ENCODE measurements around the gene RAB9B.
A peak's percentile ranks its signal among the peaks of the same experiment; 100 is the strongest.
"Not testable (repeated sequence)": the region's sequence is repeated elsewhere in the genome, so short reads cannot be mapped to it uniquely, and the experiment has no call there.

RAB9B gene

DNA sequence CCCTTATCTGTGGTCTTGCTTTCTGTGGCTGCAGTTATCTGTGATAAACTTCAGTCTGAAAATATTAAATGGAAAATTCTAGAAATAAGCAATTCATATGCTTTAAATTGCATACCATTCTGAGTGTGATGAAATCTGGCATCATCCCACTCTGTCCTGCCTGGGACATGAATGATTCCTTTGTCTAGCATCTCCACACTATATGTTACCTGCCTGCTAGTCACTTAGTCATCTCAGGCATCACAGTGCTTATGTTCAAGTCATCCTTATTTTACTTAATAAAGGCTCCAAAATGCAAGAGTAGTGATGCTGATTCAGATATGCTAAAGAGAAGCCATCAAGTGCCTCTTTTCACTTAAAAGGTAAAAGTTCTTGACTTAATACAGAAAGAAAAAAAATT, 14.3 kb upstream of the RAB9B start:
- no peaks in the 10 kb centered on the region for H3K27me3 ChIP-seq (ENCODE audit: control insufficient read depth, insufficient read depth, low read length, poor library complexity, severe bottlenecking)
- H3K36me3 ChIP-seq (ENCODE audit: control insufficient read depth, insufficient read depth, low read length), result no peaks in the 10 kb centered on the region
- no peaks in the 10 kb centered on the region for H3K9me3 ChIP-seq (ENCODE audit: control insufficient read depth, low read length)
- no peak overlapping the region for H3K4me3 ChIP-seq (ENCODE audit: insufficient read depth, low read depth, low read length)
- no peak overlapping the region for H3K27ac ChIP-seq (ENCODE audit: insufficient read depth, low read depth, low read length, poor library complexity, severe bottlenecking)
- no peaks in the 10 kb centered on the region for H3K4me1 ChIP-seq (ENCODE audit: control insufficient read depth, insufficient read depth, low read length)

DNA sequence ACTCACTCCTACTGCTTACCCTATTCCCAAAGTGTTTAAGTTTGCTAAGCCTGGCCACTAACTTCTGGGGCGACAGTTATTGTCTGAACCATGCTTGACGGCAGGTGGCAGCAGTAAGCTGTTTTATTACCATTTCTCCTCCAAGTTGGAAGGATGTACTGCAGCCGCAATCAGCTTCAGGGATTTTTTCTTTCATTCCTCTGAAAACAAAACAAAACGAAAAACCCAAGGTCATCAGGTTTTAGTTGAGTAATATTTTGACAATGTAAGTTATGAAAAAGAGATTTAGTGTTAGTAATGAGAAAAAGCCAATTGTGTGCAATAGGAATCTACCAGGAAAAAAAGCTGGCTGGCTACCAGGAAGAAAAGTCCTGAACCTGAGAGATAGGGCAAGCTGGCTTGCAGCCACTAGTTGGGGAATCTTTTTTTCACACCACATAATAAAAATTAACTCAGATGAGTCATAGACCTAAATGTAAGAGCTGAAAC, 13.2 kb upstream of the RAB9B start:
- Histone ChIP-seq H3K27ac (ENCODE audit: insufficient read depth, low read depth, low read length, poor library complexity, severe bottlenecking) (no peak overlapping the region), H3K4me1 (ENCODE audit: control insufficient read depth, insufficient read depth, low read length) (no peaks in the 10 kb centered on the region), H3K36me3 (ENCODE audit: control insufficient read depth, insufficient read depth, low read length) (no peaks in the 10 kb centered on the region), H3K27me3 (ENCODE audit: control insufficient read depth, insufficient read depth, low read length, poor library complexity, severe bottlenecking) (no peaks in the 10 kb centered on the region), H3K4me3 (ENCODE audit: insufficient read depth, low read depth, low read length) (no peak overlapping the region), H3K9me3 (ENCODE audit: control insufficient read depth, low read length) (no peaks in the 10 kb centered on the region)
- 0 to 1% methylated on average over 3 of the region's 4 CpGs for WGBS, 2 experiments

DNA sequence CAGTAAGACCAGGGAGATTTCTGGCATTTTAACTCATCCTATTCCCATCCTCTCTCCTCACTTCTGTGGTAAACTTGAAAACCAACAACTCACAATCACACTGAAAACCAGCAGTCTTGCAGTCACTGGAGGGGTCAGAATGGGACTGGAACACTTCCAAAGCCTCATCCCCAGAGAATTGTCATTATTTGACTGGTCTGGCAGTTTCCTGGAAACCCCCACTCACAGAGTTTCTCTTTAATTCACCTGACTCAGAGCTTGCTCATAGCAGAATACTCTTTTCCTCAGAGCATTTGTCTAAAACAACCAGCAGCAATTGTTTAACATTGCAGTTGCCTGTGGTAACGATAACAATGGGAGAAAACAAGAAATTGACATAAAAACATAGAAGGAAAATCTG, 7.3 kb upstream of the RAB9B start:
- WGBS, 2 experiments, result 83 to 86% methylated on average over 1 of the region's 1 CpG
- Histone ChIP-seq H3K4me3 (ENCODE audit: insufficient read depth, low read depth, low read length) (no peak overlapping the region), H3K36me3 (ENCODE audit: control insufficient read depth, insufficient read depth, low read length) (no peaks in the 10 kb centered on the region), H3K27ac (ENCODE audit: insufficient read depth, low read depth, low read length, poor library complexity, severe bottlenecking) (no peak overlapping the region), H3K4me1 (ENCODE audit: control insufficient read depth, insufficient read depth, low read length) (no peaks in the 10 kb centered on the region), H3K9me3 (ENCODE audit: control insufficient read depth, low read length) (no peaks in the 10 kb centered on the region), H3K27me3 (ENCODE audit: control insufficient read depth, insufficient read depth, low read length, poor library complexity, severe bottlenecking) (no peaks in the 10 kb centered on the region)

DNA sequence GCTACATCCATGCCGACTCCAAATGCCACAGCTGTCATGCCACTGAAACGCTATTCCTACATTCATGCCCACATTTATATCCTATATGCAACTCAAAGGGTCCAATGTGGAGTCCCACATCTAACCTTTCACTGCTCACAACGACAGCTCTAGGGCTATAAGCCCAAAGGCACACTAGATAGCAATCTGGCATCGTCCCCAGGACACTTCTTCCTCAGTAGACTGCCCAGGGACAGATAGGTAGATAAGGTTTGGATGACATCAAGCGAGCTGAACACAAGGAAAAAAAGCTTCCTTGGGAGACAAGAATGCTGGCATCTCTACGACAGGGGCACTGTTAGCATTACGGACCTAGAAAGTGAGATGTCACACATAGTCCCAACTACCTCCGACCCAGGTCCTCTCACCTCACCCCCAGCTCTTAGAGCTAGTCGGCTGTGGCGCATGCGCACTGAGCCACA, 685 bp downstream of the RAB9B start:
- no peaks in the 10 kb centered on the region for H3K9me3 ChIP-seq (ENCODE audit: control insufficient read depth, low read length)
- 27 to 28% methylated on average over 11 of the region's 11 CpGs for WGBS, 2 experiments
- H3K36me3 ChIP-seq (ENCODE audit: control insufficient read depth, insufficient read depth, low read length), result no peaks in the 10 kb centered on the region
- H3K27me3 ChIP-seq (ENCODE audit: control insufficient read depth, insufficient read depth, low read length, poor library complexity, severe bottlenecking), result peaks cover 5% of the 10 kb centered on the region
- H3K4me3 ChIP-seq (ENCODE audit: insufficient read depth, low read depth, low read length), result peak overlapping the region; percentile 49
- H3K27ac ChIP-seq (ENCODE audit: insufficient read depth, low read depth, low read length, poor library complexity, severe bottlenecking), result no peak overlapping the region
- no peaks in the 10 kb centered on the region for H3K4me1 ChIP-seq (ENCODE audit: control insufficient read depth, insufficient read depth, low read length)

DNA sequence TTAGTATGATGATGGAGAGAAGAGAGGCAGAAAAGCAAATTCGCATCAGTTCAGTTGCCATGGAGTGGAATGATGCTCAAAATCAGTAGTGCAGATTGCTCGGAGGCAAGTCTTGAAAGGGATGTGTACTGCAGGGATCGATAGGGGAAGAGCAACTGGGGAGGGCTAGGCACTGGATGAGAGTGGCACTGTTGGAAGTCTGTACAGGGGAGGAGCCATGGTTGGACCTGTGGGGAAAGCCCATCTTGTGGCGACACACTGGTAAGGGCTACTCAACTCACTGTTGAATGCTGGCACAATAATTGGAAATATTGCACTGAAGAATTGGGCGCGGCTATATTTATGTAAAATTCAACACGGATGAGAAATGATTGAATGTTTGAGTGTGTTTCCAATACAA, 1.2 kb downstream of the RAB9B start:
- WGBS, 2 experiments, result 86 to 87% methylated on average over 7 of the region's 7 CpGs
- Histone ChIP-seq H3K9me3 (ENCODE audit: control insufficient read depth, low read length) (no peaks in the 10 kb centered on the region), H3K36me3 (ENCODE audit: control insufficient read depth, insufficient read depth, low read length) (no peaks in the 10 kb centered on the region), H3K27me3 (ENCODE audit: control insufficient read depth, insufficient read depth, low read length, poor library complexity, severe bottlenecking) (peaks cover 5% of the 10 kb centered on the region), H3K27ac (ENCODE audit: insufficient read depth, low read depth, low read length, poor library complexity, severe bottlenecking) (no peak overlapping the region), H3K4me1 (ENCODE audit: control insufficient read depth, insufficient read depth, low read length) (no peaks in the 10 kb centered on the region), H3K4me3 (ENCODE audit: insufficient read depth, low read depth, low read length) (no peak overlapping the region)

DNA sequence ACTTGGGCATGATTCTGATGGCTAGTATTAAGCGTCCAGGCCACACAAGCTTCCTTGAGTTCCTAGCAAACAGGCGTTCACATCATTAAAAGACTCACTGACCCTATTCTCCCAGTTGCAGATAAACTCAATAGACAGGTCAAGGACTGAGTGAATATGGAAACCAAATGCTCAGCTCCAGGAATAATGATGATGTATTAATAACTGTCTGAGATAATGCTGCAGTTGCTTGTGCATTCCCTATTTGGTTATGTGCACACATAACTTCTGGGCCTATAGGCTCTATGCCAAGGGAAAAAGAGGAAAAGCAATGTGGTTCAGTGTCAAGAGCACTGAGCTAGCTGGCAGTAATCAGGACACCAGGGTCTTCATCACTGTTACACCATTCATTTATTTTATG, 3.5 kb downstream of the RAB9B start:
- peaks cover 5% of the 10 kb centered on the region for H3K27me3 ChIP-seq (ENCODE audit: control insufficient read depth, insufficient read depth, low read length, poor library complexity, severe bottlenecking)
- no peaks in the 10 kb centered on the region for H3K36me3 ChIP-seq (ENCODE audit: control insufficient read depth, insufficient read depth, low read length)
- no peak overlapping the region for H3K4me3 ChIP-seq (ENCODE audit: insufficient read depth, low read depth, low read length)
- no peak overlapping the region for H3K27ac ChIP-seq (ENCODE audit: insufficient read depth, low read depth, low read length, poor library complexity, severe bottlenecking)
- no peaks in the 10 kb centered on the region for H3K4me1 ChIP-seq (ENCODE audit: control insufficient read depth, insufficient read depth, low read length)
- H3K9me3 ChIP-seq (ENCODE audit: control insufficient read depth, low read length), result no peaks in the 10 kb centered on the region
- 93% methylated on average over 2 of the region's 2 CpGs for WGBS, 2 experiments

DNA sequence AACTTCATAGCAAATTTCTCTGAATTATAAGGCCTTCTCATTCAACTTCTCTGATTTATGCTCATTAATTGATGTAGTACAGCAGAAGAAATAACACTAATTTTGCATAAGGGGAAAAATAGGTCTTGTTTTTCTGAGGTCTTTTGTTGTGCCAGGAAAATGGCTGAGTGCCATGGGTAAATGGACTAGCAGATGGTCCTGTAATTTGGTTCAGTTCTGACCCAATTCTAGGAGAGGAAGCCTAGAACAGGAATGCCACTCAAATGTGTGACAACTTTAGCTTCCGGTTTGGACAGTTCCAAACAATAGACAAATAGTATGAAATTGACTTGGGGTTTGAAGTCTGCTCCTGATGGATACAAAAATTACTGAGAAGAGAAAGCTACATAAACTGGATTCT, 6.2 kb downstream of the RAB9B start:
- Histone ChIP-seq H3K4me1 (ENCODE audit: control insufficient read depth, insufficient read depth, low read length) (no peaks in the 10 kb centered on the region), H3K27ac (ENCODE audit: insufficient read depth, low read depth, low read length, poor library complexity, severe bottlenecking) (no peak overlapping the region), H3K27me3 (ENCODE audit: control insufficient read depth, insufficient read depth, low read length, poor library complexity, severe bottlenecking) (peaks cover 5% of the 10 kb centered on the region), H3K36me3 (ENCODE audit: control insufficient read depth, insufficient read depth, low read length) (no peaks in the 10 kb centered on the region), H3K4me3 (ENCODE audit: insufficient read depth, low read depth, low read length) (no peak overlapping the region), H3K9me3 (ENCODE audit: control insufficient read depth, low read length) (no peaks in the 10 kb centered on the region)
- 90 to 100% methylated on average over 1 of the region's 1 CpG for WGBS, 2 experiments

DNA sequence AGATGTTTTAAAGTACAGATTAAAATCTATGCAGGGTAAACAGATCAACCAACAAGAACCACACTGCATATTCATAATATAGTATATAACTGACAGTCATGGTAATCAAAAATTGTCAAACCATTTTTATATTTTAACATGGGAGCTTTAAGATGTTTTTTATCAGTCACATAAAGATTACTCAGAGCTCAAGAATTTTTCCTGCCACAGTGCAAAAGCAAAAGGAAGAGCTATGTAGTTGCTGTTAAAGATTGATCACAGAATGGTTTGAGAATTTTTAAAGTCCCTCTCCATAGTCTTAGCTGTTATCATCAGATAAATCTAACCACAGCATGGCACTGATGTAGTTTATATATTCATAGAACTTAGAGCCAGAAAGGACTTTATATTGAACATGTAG, 8.5 kb downstream of the RAB9B start:
- Histone ChIP-seq H3K36me3 (ENCODE audit: control insufficient read depth, insufficient read depth, low read length) (no peaks in the 10 kb centered on the region), H3K27me3 (ENCODE audit: control insufficient read depth, insufficient read depth, low read length, poor library complexity, severe bottlenecking) (no peaks in the 10 kb centered on the region), H3K9me3 (ENCODE audit: control insufficient read depth, low read length) (no peaks in the 10 kb centered on the region), H3K4me1 (ENCODE audit: control insufficient read depth, insufficient read depth, low read length) (no peaks in the 10 kb centered on the region), H3K27ac (ENCODE audit: insufficient read depth, low read depth, low read length, poor library complexity, severe bottlenecking) (no peak overlapping the region), H3K4me3 (ENCODE audit: insufficient read depth, low read depth, low read length) (no peak overlapping the region)

DNA sequence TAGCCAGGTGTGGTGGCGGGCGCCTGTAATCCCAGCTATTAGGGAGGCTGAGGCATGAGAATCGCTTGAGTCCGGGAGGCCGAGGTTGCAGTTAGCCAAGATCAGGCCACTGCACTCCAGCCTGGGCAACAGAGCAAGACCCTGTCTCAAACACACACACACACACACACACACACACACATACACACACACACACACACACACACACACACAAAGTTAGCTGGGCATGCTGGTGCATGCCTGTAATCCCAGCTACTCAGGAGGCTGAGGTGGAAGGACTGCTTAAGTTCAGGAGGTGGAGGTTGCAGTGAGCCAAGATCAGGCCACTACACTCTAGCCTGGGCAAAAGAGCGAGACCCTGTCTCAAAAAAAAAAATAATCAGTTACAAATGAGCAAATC, 11.3 kb downstream of the RAB9B start:
- 95 to 98% methylated on average over 5 to 6 of the region's 6 CpGs for WGBS, 2 experiments
- not testable (repeated sequence) for H3K36me3 ChIP-seq (ENCODE audit: control insufficient read depth, insufficient read depth, low read length); H3K4me1 ChIP-seq (ENCODE audit: control insufficient read depth, insufficient read depth, low read length); H3K27me3 ChIP-seq (ENCODE audit: control insufficient read depth, insufficient read depth, low read length, poor library complexity, severe bottlenecking); H3K27ac ChIP-seq (ENCODE audit: insufficient read depth, low read depth, low read length, poor library complexity, severe bottlenecking); H3K4me3 ChIP-seq (ENCODE audit: insufficient read depth, low read depth, low read length); H3K9me3 ChIP-seq (ENCODE audit: control insufficient read depth, low read length)

DNA sequence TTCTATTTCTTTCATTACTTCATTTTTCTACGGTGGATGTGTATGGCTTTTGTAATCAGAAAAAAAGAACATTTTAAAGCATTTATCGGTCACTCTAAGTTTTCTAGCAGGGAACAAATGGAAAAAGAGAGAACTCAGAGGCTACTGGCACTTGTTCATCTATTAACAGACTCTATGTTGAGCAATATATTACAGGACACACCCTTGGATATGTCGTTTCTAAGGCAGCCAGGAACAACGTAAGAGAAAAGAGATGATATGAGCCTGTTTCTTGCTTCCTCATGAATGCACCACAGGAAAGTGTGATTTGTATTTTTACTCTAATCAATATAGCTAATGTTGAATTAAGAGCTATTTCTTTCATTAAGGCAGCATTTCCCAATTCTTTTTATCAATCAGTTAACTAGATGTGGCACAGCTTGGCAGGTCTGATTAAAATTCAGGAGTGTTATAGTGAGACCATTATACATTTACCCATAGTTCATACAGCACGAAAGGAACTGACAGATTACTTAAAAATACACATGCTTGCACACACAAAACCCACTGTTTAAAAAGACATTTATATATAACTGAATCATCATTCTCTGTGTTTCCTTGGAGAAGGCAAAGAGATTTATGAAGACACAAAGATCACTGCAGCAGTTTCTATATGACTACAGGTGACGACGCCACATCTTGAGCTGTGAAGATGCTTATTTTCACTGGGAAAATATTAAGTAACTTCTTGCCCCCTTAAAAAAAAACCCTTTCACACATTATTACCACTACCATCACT, 13.0 kb downstream of the RAB9B start:
- H3K27ac ChIP-seq (ENCODE audit: insufficient read depth, low read depth, low read length, poor library complexity, severe bottlenecking), result no peak overlapping the region
- no peak overlapping the region for H3K4me3 ChIP-seq (ENCODE audit: insufficient read depth, low read depth, low read length)
- H3K4me1 ChIP-seq (ENCODE audit: control insufficient read depth, insufficient read depth, low read length), result no peaks in the 10 kb centered on the region
- H3K9me3 ChIP-seq (ENCODE audit: control insufficient read depth, low read length), result no peaks in the 10 kb centered on the region
- no peaks in the 10 kb centered on the region for H3K36me3 ChIP-seq (ENCODE audit: control insufficient read depth, insufficient read depth, low read length)
- H3K27me3 ChIP-seq (ENCODE audit: control insufficient read depth, insufficient read depth, low read length, poor library complexity, severe bottlenecking), result no peaks in the 10 kb centered on the region
- WGBS, 2 experiments, result 73 to 85% methylated on average over 4 to 5 of the region's 7 CpGs

DNA sequence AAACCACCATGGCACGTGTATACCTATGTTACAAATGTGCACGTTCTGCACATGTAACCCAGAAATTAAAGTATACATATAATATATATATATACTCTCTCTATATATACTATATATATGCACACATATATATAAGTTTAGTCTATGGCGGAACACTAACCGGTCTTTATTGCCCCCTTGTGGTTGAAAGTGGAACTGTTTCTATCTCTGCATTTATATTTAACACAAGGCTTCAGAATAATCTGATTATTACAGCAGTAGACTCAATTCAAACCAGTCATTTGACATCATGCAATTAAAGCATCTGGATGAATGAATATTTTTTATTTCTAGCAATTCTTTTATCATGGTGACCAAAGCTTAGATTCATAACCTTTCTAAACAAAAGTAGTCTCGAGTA, 14.6 kb downstream of the RAB9B start:
- H3K9me3 ChIP-seq (ENCODE audit: control insufficient read depth, low read length), result no peaks in the 10 kb centered on the region
- no peaks in the 10 kb centered on the region for H3K27me3 ChIP-seq (ENCODE audit: control insufficient read depth, insufficient read depth, low read length, poor library complexity, severe bottlenecking)
- no peaks in the 10 kb centered on the region for H3K4me1 ChIP-seq (ENCODE audit: control insufficient read depth, insufficient read depth, low read length)
- no peak overlapping the region for H3K4me3 ChIP-seq (ENCODE audit: insufficient read depth, low read depth, low read length)
- no peak overlapping the region for H3K27ac ChIP-seq (ENCODE audit: insufficient read depth, low read depth, low read length, poor library complexity, severe bottlenecking)
- 100% methylated on average over 1 of the region's 5 CpGs for WGBS, 2 experiments
- H3K36me3 ChIP-seq (ENCODE audit: control insufficient read depth, insufficient read depth, low read length), result no peaks in the 10 kb centered on the region
